ENCODE measurements around the gene FAM171A1. TPM values are rescaled to one million over a fixed set of nuclear protein-coding genes. Genes with fewer than 3 reads are reported as not detected.

Gene FAM171A1
- total RNA-seq, 1 donor from 2014 or later: 51.9 TPM

DNA sequence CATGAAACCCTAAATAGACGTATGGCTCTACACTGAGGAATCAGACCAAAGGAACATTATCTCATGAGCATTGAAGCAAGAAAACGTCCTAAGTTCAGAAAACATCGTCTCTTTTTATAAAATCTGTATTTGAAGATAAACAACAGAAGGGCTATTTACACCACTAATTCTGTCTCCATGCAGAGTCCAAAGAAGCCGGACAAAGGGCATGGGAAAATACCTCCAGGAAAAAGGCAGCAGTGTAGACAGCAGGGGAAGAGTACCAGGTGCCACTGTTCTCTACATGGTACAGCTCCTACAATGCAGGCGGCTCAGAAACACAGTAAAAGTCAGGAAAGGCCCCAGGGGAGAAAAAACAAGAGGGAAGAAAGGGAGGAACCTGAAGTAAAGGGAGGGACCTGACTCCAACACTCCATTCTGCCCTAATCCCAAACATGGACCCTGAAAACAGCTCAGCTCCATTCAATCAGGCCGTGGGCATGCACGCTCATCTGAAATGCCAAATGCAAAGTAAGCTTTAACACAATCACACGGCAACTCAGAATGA, 17.5 kb downstream of the FAM171A1 start:
- no peaks in the 10 kb centered on the region for H3K4me1 ChIP-seq (ENCODE audit: insufficient read depth, low read length)
- Mint-ChIP-seq H3K9me3 (ENCODE audit: unreplicated experiment) (no peaks in the 10 kb centered on the region), H3K4me1 (ENCODE audit: low read depth, unreplicated experiment) (peaks cover 5% of the 10 kb centered on the region), H3K27me3 (ENCODE audit: low read depth, unreplicated experiment) (no peaks in the 10 kb centered on the region), H3K27ac (ENCODE audit: unreplicated experiment) (no peak overlapping the region), H3K36me3 (ENCODE audit: low read depth, unreplicated experiment) (peaks cover 4% of the 10 kb centered on the region), H3K4me3 (ENCODE audit: unreplicated experiment) (no peak overlapping the region)
- TF ChIP-seq EZH2 (IDR thresholded peaks at IDR 0.05; ENCODE audit: insufficient read depth, low read length): no peak
- TF ChIP-seq, protein P1, sequence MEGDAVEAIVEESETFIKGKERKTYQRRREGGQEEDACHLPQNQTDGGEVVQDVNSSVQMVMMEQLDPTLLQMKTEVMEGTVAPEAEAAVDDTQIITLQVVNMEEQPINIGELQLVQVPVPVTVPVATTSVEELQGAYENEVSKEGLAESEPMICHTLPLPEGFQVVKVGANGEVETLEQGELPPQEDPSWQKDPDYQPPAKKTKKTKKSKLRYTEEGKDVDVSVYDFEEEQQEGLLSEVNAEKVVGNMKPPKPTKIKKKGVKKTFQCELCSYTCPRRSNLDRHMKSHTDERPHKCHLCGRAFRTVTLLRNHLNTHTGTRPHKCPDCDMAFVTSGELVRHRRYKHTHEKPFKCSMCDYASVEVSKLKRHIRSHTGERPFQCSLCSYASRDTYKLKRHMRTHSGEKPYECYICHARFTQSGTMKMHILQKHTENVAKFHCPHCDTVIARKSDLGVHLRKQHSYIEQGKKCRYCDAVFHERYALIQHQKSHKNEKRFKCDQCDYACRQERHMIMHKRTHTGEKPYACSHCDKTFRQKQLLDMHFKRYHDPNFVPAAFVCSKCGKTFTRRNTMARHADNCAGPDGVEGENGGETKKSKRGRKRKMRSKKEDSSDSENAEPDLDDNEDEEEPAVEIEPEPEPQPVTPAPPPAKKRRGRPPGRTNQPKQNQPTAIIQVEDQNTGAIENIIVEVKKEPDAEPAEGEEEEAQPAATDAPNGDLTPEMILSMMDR (IDR thresholded peaks at IDR 0.05; ENCODE audit: insufficient read depth, low read depth, low read length): no peak
- no peak overlapping the region for H3K4me2 ChIP-seq (ENCODE audit: low read length)
- H3K27ac ChIP-seq (ENCODE audit: low read depth, low read length): no peak overlapping the region
- H4K20me1 ChIP-seq (ENCODE audit: insufficient read depth, low read length): peaks cover 76% of the 10 kb centered on the region
- no peaks in the 10 kb centered on the region for H3K27me3 ChIP-seq (ENCODE audit: insufficient read depth, low read length)
- FAIRE-seq (no peak), DNase-seq (ENCODE audit: low read depth) (no peak)
- H3K9me3 ChIP-seq (ENCODE audit: insufficient read depth, low read depth, low read length): no peaks in the 10 kb centered on the region
- no peak overlapping the region for H3K9ac ChIP-seq (ENCODE audit: low read length)
- peaks cover 86% of the 10 kb centered on the region for H3K79me2 ChIP-seq (ENCODE audit: insufficient read depth, low read length)
- H3K4me3 ChIP-seq (ENCODE audit: insufficient read depth, low read depth, low read length): no peak overlapping the region
- H3K36me3 ChIP-seq (ENCODE audit: insufficient read depth, low read length): no peaks in the 10 kb centered on the region
- H2AFZ ChIP-seq (ENCODE audit: low read depth, low read length): no peak overlapping the region

- Mint-ChIP-seq H3K36me3 (ENCODE audit: low read depth, unreplicated experiment) (peaks cover 4% of the 10 kb centered on the region), H3K9me3 (ENCODE audit: unreplicated experiment) (no peaks in the 10 kb centered on the region), H3K27me3 (ENCODE audit: low read depth, unreplicated experiment) (no peaks in the 10 kb centered on the region), H3K27ac (ENCODE audit: unreplicated experiment) (no peak overlapping the region), H3K4me1 (ENCODE audit: low read depth, unreplicated experiment) (peaks cover 5% of the 10 kb centered on the region), H3K4me3 (ENCODE audit: unreplicated experiment) (no peak overlapping the region)
- Histone ChIP-seq H3K4me2 (ENCODE audit: low read length) (no peak overlapping the region), H3K36me3 (ENCODE audit: insufficient read depth, low read length) (no peaks in the 10 kb centered on the region), H3K9ac (ENCODE audit: low read length) (no peak overlapping the region), H3K79me2 (ENCODE audit: insufficient read depth, low read length) (peaks cover 86% of the 10 kb centered on the region), H2AFZ (ENCODE audit: low read depth, low read length) (no peak overlapping the region), H3K27ac (ENCODE audit: low read depth, low read length) (no peak overlapping the region), H3K9me3 (ENCODE audit: insufficient read depth, low read depth, low read length) (no peaks in the 10 kb centered on the region), H3K27me3 (ENCODE audit: insufficient read depth, low read length) (no peaks in the 10 kb centered on the region), H3K4me1 (ENCODE audit: insufficient read depth, low read length) (no peaks in the 10 kb centered on the region), H3K4me3 (ENCODE audit: insufficient read depth, low read depth, low read length) (no peak overlapping the region), H4K20me1 (ENCODE audit: insufficient read depth, low read length) (peaks cover 75% of the 10 kb centered on the region)
- no peak for FAIRE-seq
- no peak for DNase-seq (ENCODE audit: low read depth)
- TF ChIP-seq EZH2 (IDR thresholded peaks at IDR 0.05; ENCODE audit: insufficient read depth, low read length): no peak
Observed at GRCh38 chr10:15352836-15353235, 18.3 kb downstream of the FAM171A1 start.

GRCh38 chr10:15352201-15352600, 18.9 kb downstream of the FAM171A1 start:
- H3K4me3 Mint-ChIP-seq (ENCODE audit: unreplicated experiment): no peak overlapping the region
- H3K79me2 ChIP-seq (ENCODE audit: insufficient read depth, low read length): peaks cover 83% of the 10 kb centered on the region
- no peak overlapping the region for H3K9ac ChIP-seq (ENCODE audit: low read length)
- no peak overlapping the region for H3K27ac ChIP-seq (ENCODE audit: low read depth, low read length)
- H3K27me3 Mint-ChIP-seq (ENCODE audit: low read depth, unreplicated experiment): no peaks in the 10 kb centered on the region
- no peaks in the 10 kb centered on the region for H3K27me3 ChIP-seq (ENCODE audit: insufficient read depth, low read length)
- DNase-seq (ENCODE audit: low read depth): no peak
- no peak for FAIRE-seq
- H3K4me1 Mint-ChIP-seq (ENCODE audit: low read depth, unreplicated experiment): peaks cover 5% of the 10 kb centered on the region
- no peaks in the 10 kb centered on the region for H3K4me1 ChIP-seq (ENCODE audit: insufficient read depth, low read length)
- H3K36me3 Mint-ChIP-seq (ENCODE audit: low read depth, unreplicated experiment): peaks cover 4% of the 10 kb centered on the region
- no peak overlapping the region for H3K27ac Mint-ChIP-seq (ENCODE audit: unreplicated experiment)
- H3K36me3 ChIP-seq (ENCODE audit: insufficient read depth, low read length): no peaks in the 10 kb centered on the region
- no peak overlapping the region for H3K4me3 ChIP-seq (ENCODE audit: insufficient read depth, low read depth, low read length)
- TF ChIP-seq, protein P1 (IDR thresholded peaks at IDR 0.05; ENCODE audit: insufficient read depth, low read depth, low read length): no peak
- no peak for TF ChIP-seq EZH2 (IDR thresholded peaks at IDR 0.05; ENCODE audit: insufficient read depth, low read length)
- no peaks in the 10 kb centered on the region for H3K9me3 ChIP-seq (ENCODE audit: insufficient read depth, low read depth, low read length)
- H2AFZ ChIP-seq (ENCODE audit: low read depth, low read length): no peak overlapping the region
- H4K20me1 ChIP-seq (ENCODE audit: insufficient read depth, low read length): peaks cover 69% of the 10 kb centered on the region
- H3K4me2 ChIP-seq (ENCODE audit: low read length): no peak overlapping the region
- H3K9me3 Mint-ChIP-seq (ENCODE audit: unreplicated experiment): no peaks in the 10 kb centered on the region

All from astrocyte (in vitro differentiated cells and primary cell).